Neural cell (in vitro differentiated cells): ENCODE data around the gene TGFBI. TPM values are rescaled to one million over a fixed set of nuclear protein-coding genes. Genes with fewer than 3 reads are reported as not detected.

Experiments used
- H2AFZ ChIP-seq: fragments of 200-600, 300-800 bp; sonication (generic), shearing (Covaris generic); 2 replicates; pipeline ENCODE4 v1.6.0; 2014; ENCODE audit warnings: low read depth, mild to moderate bottlenecking, antibody characterized with exemption, low read length, moderate library complexity
- H3F3A ChIP-seq: fragments of 200-600 bp; shearing (Covaris generic); 2 replicates; pipeline ENCODE4 v1.6.1; 2016; ENCODE audit warnings: mild to moderate bottlenecking, moderate library complexity, mixed read lengths, antibody characterized with exemption, low read length; ENCODE audit not compliant: insufficient read depth, poor library complexity, severe bottlenecking
- H3K27ac ChIP-seq: fragments of 200-600, 300-800 bp; sonication (generic), shearing (Covaris generic); 2 replicates; pipeline ENCODE4 v1.5.1; 2014; ENCODE audit warnings: mild to moderate bottlenecking, low read length, moderate library complexity
- H3K27me3 ChIP-seq: fragments of 300-800, 200-600 bp; sonication (generic), shearing (Covaris generic); 2 replicates; pipeline ENCODE4 v1.6.0; 2014; ENCODE audit warnings: mild to moderate bottlenecking, low read depth, low read length, moderate library complexity; ENCODE audit not compliant: insufficient read depth
- H3K36me3 ChIP-seq: fragments of 300-800, 200-600 bp; sonication (generic), shearing (Covaris generic); 2 replicates; pipeline ENCODE4 v1.5.1; 2014; ENCODE audit warnings: mild to moderate bottlenecking, antibody characterized with exemption, low read length, moderate library complexity; ENCODE audit not compliant: insufficient read depth
- H3K4me2 ChIP-seq: fragments of 300-800, 200-600 bp; sonication (generic), shearing (Covaris generic); 2 replicates; pipeline ENCODE4 v1.6.0; 2014; ENCODE audit warnings: mild to moderate bottlenecking, low read length
- H3K4me3 ChIP-seq: fragments of 300-800, 200-600 bp; sonication (generic), shearing (Covaris generic); 2 replicates; pipeline ENCODE4 v1.5.1; 2014; ENCODE audit warnings: mild to moderate bottlenecking, low read length, moderate library complexity
- H3K79me2 ChIP-seq: fragments of 200-600 bp; shearing (Covaris generic); replicated peaks from 2 replicates; pipeline ENCODE4 v1.6.0; 2014; ENCODE audit warnings: mild to moderate bottlenecking, low read length, moderate library complexity; ENCODE audit not compliant: insufficient read depth
- H3K9ac ChIP-seq: fragments of 300-800, 200-600 bp; sonication (generic), shearing (Covaris generic); 2 replicates; pipeline ENCODE4 v1.6.1; 2016; ENCODE audit warnings: mild to moderate bottlenecking, low read length, mixed read lengths
- H3K9me2 ChIP-seq: fragments of 200-600 bp; shearing (Covaris generic); 2 replicates; pipeline ENCODE4 v1.6.1; 2016; ENCODE audit warnings: mild to moderate bottlenecking, low read length, mixed read lengths; ENCODE audit not compliant: insufficient read depth
- H3K9me3 ChIP-seq: fragments of 200-600, 300-800 bp; sonication (generic), shearing (Covaris generic); 2 replicates; pipeline ENCODE4 v1.6.1; 2016; ENCODE audit warnings: mild to moderate bottlenecking, mixed run types, low read length, moderate library complexity, mixed read lengths
- H4K20me1 ChIP-seq: fragments of 200-600 bp; shearing (Covaris generic); 2 replicates; pipeline ENCODE4 v1.6.1; 2016; ENCODE audit warnings: mild to moderate bottlenecking, mixed run types; ENCODE audit not compliant: insufficient read depth
- CTCF ChIP-seq: fragments of 450-650 bp; IDR thresholded peaks from 2 replicates; pipeline ENCODE4 v1.5.1; 2014; ENCODE audit warnings: antibody characterized with exemption, mild to moderate bottlenecking, moderate library complexity; ENCODE audit not compliant: poor library complexity, severe bottlenecking
- EP300 ChIP-seq: fragments of 450-650 bp; conservative IDR thresholded peaks from 2 replicates; pipeline ENCODE4 v1.6.1; 2014; ENCODE audit warnings: antibody characterized with exemption, mild to moderate bottlenecking, moderate library complexity; ENCODE audit not compliant: poor library complexity, severe bottlenecking
- EZH2 ChIP-seq: fragments of 200-600, 300-800 bp; shearing (Covaris generic), sonication (generic); IDR thresholded peaks from 2 replicates; pipeline ENCODE4 v1.6.1; 2014; ENCODE audit warnings: antibody characterized with exemption, low read length, borderline replicate concordance, mild to moderate bottlenecking; ENCODE audit not compliant: insufficient read depth, poor library complexity, severe bottlenecking
- MXI1 ChIP-seq: fragments of 450-650 bp; conservative IDR thresholded peaks from 2 replicates; pipeline ENCODE4 v1.6.1; 2014; ENCODE audit warnings: antibody characterized with exemption, mild to moderate bottlenecking; ENCODE audit not compliant: poor library complexity, severe bottlenecking
- POLR2AphosphoS5 ChIP-seq: IDR thresholded peaks from 2 replicates; pipeline ENCODE4 v1.6.1; 2012
- RAD21 ChIP-seq: fragments of 450-650 bp; conservative IDR thresholded peaks from 2 replicates; pipeline ENCODE4 v1.6.1; 2014; ENCODE audit warnings: antibody characterized with exemption, mild to moderate bottlenecking, moderate library complexity
- SMC3 ChIP-seq: fragments of 450-650 bp; conservative IDR thresholded peaks from 2 replicates; pipeline ENCODE4 v1.6.1; 2014; ENCODE audit warnings: antibody characterized with exemption, mild to moderate bottlenecking, moderate library complexity; ENCODE audit not compliant: poor library complexity
- TAF1 ChIP-seq: IDR thresholded peaks from 2 replicates; pipeline ENCODE4 v1.6.1; 2012; ENCODE audit warnings: low read depth
- polyA plus RNA-seq: library from polyadenylated mRNA; depleted of rRNA; stranded (reverse); fragments of >200 nt; gene quantifications from 2 replicates; pipeline ENCODE4 v1.2.3, GENCODE V29; 2014
- TF ChIP-seq, protein P1 (sequence below): IDR thresholded peaks from 2 replicates; pipeline ENCODE4 v1.6.1; 2012; ENCODE audit warnings: borderline replicate concordance

The TGFBI gene
- polyA plus RNA-seq, 1 donor from 2014 or later: 0.71 TPM

DNA sequence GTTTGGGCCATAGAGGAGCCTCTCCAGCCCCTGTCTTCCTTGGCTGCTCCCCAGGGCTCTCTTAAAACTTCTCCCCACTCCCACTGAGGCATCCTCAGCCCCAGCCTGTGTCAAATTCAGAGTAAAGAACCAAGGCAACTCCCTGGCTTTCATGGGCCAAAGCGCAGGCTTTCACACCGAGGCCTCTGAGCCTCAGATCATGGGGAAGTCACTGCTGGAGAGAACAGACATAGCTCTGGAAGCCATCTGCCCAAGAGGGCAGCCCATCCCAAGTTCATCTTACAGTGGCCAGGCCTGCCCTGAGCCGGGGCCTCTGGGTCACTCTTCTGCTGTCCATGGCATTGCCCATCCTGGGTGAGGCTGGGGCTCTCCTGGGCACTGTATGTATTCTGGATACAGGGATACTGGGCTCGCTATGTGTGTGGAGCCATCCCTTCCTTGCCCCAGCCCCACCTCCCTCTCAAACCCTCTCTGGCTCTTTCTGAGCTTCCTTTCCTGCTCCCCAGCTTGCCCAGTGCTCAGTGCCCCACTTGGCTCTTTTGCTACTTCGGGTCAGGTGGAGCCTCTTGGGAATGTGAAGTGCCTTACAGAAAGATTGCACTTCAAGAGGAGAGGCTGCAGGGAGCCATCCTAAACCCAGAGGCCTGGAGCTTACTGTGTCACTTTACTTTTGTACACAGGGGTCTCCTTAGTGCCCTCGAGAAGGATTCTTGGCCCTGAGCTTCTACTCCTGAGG, 33.0 kb downstream of the TGFBI start:
- Histone ChIP-seq H3K27me3 (no peaks in the 10 kb centered on the region), H3K27ac (no peak overlapping the region), H3K9me3 (no peaks in the 10 kb centered on the region), H3F3A (no peaks in the 10 kb centered on the region), H2AFZ (no peak overlapping the region), H3K4me3 (no peak overlapping the region), H3K9me2 (no peaks in the 10 kb centered on the region), H3K9ac (no peak overlapping the region), H3K4me2 (no peak overlapping the region), H3K36me3 (no peaks in the 10 kb centered on the region), H4K20me1 (no peaks in the 10 kb centered on the region), H3K79me2 (no peaks in the 10 kb centered on the region)
- TF ChIP-seq EP300 (no peak), SMC3 (no peak), MXI1 (no peak)

DNA sequence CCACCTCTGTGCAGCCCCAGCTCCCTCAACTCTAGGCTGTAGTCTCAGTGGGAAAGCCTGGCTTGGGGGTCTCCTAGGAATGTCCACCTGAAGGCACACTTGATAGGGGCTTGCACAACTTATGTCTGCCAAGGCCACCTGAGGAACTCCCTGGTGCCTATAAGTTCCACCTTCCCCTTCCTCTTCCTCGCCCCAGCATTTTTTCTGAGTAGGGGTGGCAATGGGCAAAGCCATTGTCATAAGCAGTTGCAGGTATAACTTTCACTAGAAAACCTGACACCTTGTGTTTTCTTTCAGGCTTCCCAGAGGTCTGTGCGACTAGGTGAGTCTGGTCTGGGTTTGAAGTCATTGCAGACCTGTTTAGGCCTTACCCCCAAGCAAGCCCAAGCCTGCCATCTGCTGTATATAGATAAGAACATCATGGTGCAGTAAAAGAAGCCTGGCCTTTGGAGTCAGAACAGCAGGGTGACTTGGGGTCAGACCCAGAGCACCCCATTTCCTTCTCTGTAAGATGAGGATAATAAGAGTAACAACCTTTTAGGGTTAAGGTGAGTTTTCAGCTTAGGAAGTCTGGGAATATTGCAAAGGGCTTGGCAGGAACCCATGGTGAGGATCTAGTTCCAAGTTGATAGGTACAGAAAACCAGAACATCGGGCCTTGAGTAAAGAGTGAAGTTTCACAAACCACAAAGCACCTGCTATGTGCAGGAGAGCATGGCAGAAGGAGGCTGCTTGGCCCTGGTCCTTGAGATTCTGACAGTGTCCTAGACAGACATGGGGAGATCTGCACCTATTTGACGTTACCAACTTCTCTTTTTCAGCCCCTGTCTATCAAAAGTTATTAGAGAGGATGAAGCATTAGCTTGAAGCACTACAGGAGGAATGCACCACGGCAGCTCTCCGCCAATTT, 33.8 kb downstream of the TGFBI start:
- Histone ChIP-seq H3K9me2 (no peaks in the 10 kb centered on the region), H3K4me2 (no peak overlapping the region), H3K36me3 (no peaks in the 10 kb centered on the region), H3K9ac (no peak overlapping the region), H3K9me3 (no peaks in the 10 kb centered on the region), H3K27ac (no peak overlapping the region), H3K4me3 (no peak overlapping the region), H3K79me2 (no peaks in the 10 kb centered on the region), H3F3A (no peaks in the 10 kb centered on the region), H2AFZ (no peak overlapping the region), H3K27me3 (no peaks in the 10 kb centered on the region), H4K20me1 (no peaks in the 10 kb centered on the region)
- TF ChIP-seq CTCF (peak; percentile 55), RAD21 (peak; percentile 67), EP300 (no peak), SMC3 (peak; percentile 73), MXI1 (no peak)

GRCh38 chr5:136063778-136064465, 35.1 kb downstream of the TGFBI start:
- H3K79me2 ChIP-seq: no peaks in the 10 kb centered on the region
- H3K27me3 ChIP-seq: no peaks in the 10 kb centered on the region
- H2AFZ ChIP-seq: no peak overlapping the region
- H3K4me3 ChIP-seq: no peak overlapping the region
- H4K20me1 ChIP-seq: no peaks in the 10 kb centered on the region
- TF ChIP-seq EZH2: no peak
- no peak for TF ChIP-seq POLR2AphosphoS5
- TF ChIP-seq, protein P1, sequence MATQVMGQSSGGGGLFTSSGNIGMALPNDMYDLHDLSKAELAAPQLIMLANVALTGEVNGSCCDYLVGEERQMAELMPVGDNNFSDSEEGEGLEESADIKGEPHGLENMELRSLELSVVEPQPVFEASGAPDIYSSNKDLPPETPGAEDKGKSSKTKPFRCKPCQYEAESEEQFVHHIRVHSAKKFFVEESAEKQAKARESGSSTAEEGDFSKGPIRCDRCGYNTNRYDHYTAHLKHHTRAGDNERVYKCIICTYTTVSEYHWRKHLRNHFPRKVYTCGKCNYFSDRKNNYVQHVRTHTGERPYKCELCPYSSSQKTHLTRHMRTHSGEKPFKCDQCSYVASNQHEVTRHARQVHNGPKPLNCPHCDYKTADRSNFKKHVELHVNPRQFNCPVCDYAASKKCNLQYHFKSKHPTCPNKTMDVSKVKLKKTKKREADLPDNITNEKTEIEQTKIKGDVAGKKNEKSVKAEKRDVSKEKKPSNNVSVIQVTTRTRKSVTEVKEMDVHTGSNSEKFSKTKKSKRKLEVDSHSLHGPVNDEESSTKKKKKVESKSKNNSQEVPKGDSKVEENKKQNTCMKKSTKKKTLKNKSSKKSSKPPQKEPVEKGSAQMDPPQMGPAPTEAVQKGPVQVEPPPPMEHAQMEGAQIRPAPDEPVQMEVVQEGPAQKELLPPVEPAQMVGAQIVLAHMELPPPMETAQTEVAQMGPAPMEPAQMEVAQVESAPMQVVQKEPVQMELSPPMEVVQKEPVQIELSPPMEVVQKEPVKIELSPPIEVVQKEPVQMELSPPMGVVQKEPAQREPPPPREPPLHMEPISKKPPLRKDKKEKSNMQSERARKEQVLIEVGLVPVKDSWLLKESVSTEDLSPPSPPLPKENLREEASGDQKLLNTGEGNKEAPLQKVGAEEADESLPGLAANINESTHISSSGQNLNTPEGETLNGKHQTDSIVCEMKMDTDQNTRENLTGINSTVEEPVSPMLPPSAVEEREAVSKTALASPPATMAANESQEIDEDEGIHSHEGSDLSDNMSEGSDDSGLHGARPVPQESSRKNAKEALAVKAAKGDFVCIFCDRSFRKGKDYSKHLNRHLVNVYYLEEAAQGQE: no peak
- TF ChIP-seq TAF1: no peak
- TF ChIP-seq CTCF: no peak
- no peak for TF ChIP-seq RAD21
- no peak for TF ChIP-seq SMC3
- no peak for TF ChIP-seq EP300
- no peak for TF ChIP-seq MXI1
- H3K9me2 ChIP-seq: no peaks in the 10 kb centered on the region
- no peak overlapping the region for H3K4me2 ChIP-seq
- H3K27ac ChIP-seq: no peak overlapping the region
- H3K9ac ChIP-seq: no peak overlapping the region
- no peaks in the 10 kb centered on the region for H3K36me3 ChIP-seq
- H3K9me3 ChIP-seq: no peaks in the 10 kb centered on the region
- H3F3A ChIP-seq: no peaks in the 10 kb centered on the region
